T-helper 17 cell (primary cell): Measurements from ENCODE around the gene DCDC2C. TPM values are rescaled to one million over a fixed set of nuclear protein-coding genes. Genes with fewer than 3 reads are reported as not detected.
A peak's percentile ranks its signal among the peaks of the same experiment; 100 is the strongest.

Source experiments
- ATAC-seq: fragments of 150-1000 bp; cut with Tn5 transposase; 2 replicates; pipeline ENCODE4 v1.10.0; 2021; ENCODE audit warnings: mild to moderate bottlenecking, moderate library complexity
- DNase-seq, 3 donors: peaks; one replicate each; pipeline versions ENCODE4 v3.0.0 to v3.0.0-alpha.2; 2020 to 2021
- H3K9me3 ChIP-seq: one replicate; pipeline ENCODE4 v1.7.0; 2013; ENCODE audit warnings: low read length, mild to moderate bottlenecking; ENCODE audit not compliant: control insufficient read depth, poor library complexity, severe bottlenecking
- H3K27ac Mint-ChIP-seq: one replicate; pipeline ENCODE4 v1.8.0; 2022; ENCODE audit warnings: mild to moderate bottlenecking, moderate library complexity, mixed read lengths
- H3K27me3 Mint-ChIP-seq: one replicate; pipeline ENCODE4 v1.8.0; 2022; ENCODE audit warnings: mixed read lengths
- H3K36me3 Mint-ChIP-seq: one replicate; pipeline ENCODE4 v1.8.0; 2022; ENCODE audit warnings: low read depth, mixed read lengths
- H3K4me1 Mint-ChIP-seq: one replicate; pipeline ENCODE4 v1.8.0; 2022; ENCODE audit warnings: mild to moderate bottlenecking, mixed read lengths
- H3K4me3 Mint-ChIP-seq: one replicate; pipeline ENCODE4 v1.8.0; 2022; ENCODE audit warnings: mild to moderate bottlenecking, moderate library complexity, mixed read lengths
- total RNA-seq, 4 donors: library from RNA in 2 of 4; stranded (reverse) in 2 of 4; gene quantifications; one replicate each; pipeline ENCODE4 v1.2.3 and lab custom pipeline; 2022 to 2026

DCDC2C gene
- total RNA-seq, 2 donors from 2014 or later = not detected

DNA sequence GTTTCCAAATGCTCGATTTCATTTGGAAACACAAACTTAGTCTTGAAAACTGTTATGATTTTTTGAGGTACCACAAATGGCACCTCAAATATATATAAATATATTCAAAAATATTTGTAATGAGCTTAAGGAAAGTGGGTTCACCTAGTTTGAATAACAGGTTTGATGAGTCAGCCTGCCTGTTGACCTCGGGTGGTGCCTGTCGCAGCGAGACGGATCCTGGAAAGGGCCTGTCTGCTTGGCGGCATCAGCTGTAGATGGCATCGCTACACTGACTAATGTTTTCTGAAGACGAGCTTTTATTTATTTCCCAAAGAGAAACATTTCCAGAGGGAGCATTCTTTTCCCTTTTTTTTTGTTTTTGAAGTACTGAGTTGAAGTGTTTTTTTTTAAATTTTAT lies 38.5 kb upstream of the DCDC2C start:
- ATAC-seq = no peak
- Mint-ChIP-seq H3K4me3 (no peak overlapping the region), H3K27ac (no peak overlapping the region), H3K27me3 (peaks cover 8% of the 10 kb centered on the region), H3K36me3 (peaks cover 3% of the 10 kb centered on the region), H3K4me1 (peaks cover 6% of the 10 kb centered on the region)
- no peaks in the 10 kb centered on the region for H3K9me3 ChIP-seq
- DNase-seq = no peak

DNA sequence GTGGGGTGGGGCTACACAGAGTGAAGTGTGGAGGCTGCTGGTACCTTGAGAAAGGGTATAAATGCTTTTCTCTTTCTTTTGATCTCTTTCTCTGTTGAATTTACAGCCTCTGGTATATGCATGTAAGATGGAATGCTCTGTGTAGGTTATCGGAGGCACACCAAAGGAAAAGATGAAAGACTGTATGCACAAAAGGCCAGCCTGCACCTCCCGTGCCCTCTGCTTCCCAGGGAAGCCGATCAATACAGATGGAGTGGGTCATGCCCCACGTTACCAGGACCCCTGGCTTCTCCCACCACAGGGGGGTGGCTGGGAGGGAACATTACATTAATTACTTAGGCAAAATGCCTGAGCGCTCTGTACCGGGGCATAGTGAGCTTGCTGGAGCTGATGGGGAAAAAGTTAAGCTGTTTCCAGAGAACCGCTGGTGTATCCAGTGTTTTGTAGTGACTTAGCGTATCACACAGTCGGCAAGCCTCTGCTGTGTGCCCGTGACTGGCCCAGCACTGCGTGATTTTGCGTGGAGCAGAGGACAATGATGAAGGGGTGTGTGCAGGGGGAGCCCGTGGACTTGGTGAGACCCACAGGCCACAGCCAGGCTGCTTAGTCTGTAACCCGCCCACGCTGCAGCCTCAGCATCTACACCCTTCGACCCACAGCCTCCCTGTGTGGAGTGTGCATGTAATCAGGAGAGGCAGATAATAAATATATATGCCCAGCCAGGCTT lies 37.3 kb upstream of the DCDC2C start:
- Mint-ChIP-seq H3K4me1 (peaks cover 3% of the 10 kb centered on the region), H3K36me3 (peaks cover 3% of the 10 kb centered on the region), H3K27ac (no peak overlapping the region), H3K4me3 (no peak overlapping the region), H3K27me3 (peaks cover 17% of the 10 kb centered on the region)
- ATAC-seq = no peak
- H3K9me3 ChIP-seq = no peaks in the 10 kb centered on the region
- no peak for DNase-seq

DNA sequence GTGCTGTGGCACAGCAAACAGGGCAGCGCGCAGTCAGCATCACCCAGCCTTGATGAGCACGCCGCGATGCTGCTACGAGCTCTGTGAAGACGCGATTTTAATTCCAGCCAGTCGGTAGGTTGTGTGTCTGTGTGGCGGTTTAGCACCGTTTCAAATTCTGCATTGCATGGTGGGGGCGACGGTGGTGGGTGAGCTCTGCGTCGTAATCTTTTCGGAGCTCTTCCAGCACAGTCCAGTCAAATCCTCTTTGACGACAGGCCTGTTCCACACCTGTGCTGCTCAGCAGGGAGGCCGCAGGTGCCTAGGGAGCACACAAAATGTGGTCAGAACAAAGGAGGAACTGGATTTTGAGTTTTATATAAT lies 36.8 kb upstream of the DCDC2C start:
- no peaks in the 10 kb centered on the region for H3K9me3 ChIP-seq
- Mint-ChIP-seq H3K27me3 (peaks cover 19% of the 10 kb centered on the region), H3K4me1 (peaks cover 3% of the 10 kb centered on the region), H3K4me3 (no peak overlapping the region), H3K27ac (no peak overlapping the region), H3K36me3 (peaks cover 3% of the 10 kb centered on the region)
- ATAC-seq (no peak), DNase-seq (no peak)

DNA sequence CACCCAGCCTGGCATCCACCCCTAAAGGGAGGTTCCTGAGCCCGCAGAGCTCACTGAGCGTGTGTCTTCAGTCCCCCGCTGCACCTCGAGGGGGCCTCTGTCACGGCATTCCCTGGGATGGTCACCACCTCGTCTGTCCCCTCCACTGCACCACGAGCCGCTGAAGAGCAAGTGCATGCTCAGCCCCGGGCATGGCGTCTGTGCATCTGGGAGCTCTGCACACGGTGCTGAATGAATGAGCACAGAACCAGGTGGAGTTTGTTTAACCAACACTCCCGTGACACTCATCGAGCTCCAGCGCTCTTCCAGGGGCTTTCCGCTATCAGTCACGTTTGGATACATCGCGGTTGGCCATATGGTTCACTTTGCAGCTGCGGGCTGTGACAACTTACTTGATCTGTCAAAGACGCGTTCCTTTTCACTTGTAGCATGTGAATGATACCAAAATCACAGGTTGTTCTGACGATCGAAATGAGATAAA lies 36.2 kb upstream of the DCDC2C start:
- Mint-ChIP-seq H3K27ac (peak overlapping the region; percentile 6), H3K4me1 (peaks cover 3% of the 10 kb centered on the region), H3K27me3 (peaks cover 19% of the 10 kb centered on the region), H3K4me3 (no peak overlapping the region), H3K36me3 (peaks cover 3% of the 10 kb centered on the region)
- DNase-seq = no peak
- H3K9me3 ChIP-seq = no peaks in the 10 kb centered on the region
- no peak for ATAC-seq

DNA sequence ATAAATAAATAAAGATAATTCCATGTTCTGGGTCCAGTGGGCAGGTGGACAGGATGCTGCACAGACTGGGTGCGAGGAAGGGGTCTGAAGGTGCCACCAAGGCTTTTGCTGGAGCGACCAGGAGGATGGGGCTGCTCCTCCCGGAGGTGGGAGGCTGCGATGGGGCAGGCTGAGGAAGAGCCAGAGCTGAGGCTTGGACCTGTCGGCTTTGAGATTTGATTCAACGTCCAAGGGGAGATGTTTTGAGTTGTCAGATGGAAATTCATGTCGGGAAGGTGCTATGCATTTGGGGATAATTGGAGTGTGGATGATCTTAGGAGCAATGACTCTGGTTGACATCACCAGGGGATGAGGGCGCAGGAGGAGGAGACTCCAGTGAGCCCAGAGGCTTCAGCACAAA lies 33.7 kb upstream of the DCDC2C start:
- DNase-seq (no peak), ATAC-seq (no peak)
- Mint-ChIP-seq H3K36me3 (peaks cover 3% of the 10 kb centered on the region), H3K27me3 (peaks cover 30% of the 10 kb centered on the region), H3K4me1 (peaks cover 3% of the 10 kb centered on the region), H3K4me3 (no peak overlapping the region), H3K27ac (no peak overlapping the region)
- no peaks in the 10 kb centered on the region for H3K9me3 ChIP-seq

DNA sequence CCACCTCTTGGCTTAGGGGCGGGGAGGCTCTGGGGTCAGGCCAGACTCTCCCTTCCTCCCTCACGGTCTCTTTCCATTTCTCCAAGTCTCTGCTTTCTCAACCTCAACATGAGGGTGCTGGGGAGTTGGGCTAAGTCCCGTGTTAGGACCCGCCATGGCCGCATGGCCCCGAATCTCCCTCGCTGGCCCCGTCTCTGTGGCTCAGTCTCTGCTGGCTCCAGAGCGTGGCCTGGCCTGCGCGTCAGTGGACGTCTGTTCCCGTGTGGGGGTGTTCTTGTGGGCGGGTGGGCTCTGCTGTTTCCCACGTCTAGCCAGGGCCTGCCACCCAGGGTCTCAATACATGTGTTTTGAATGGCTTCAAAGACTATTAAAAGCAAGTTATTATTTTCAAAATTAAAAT lies 33.0 kb upstream of the DCDC2C start:
- Mint-ChIP-seq H3K4me3 (no peak overlapping the region), H3K36me3 (peaks cover 3% of the 10 kb centered on the region), H3K27me3 (peaks cover 35% of the 10 kb centered on the region), H3K27ac (no peak overlapping the region), H3K4me1 (peaks cover 3% of the 10 kb centered on the region)
- DNase-seq = no peak
- no peaks in the 10 kb centered on the region for H3K9me3 ChIP-seq
- no peak for ATAC-seq

DNA sequence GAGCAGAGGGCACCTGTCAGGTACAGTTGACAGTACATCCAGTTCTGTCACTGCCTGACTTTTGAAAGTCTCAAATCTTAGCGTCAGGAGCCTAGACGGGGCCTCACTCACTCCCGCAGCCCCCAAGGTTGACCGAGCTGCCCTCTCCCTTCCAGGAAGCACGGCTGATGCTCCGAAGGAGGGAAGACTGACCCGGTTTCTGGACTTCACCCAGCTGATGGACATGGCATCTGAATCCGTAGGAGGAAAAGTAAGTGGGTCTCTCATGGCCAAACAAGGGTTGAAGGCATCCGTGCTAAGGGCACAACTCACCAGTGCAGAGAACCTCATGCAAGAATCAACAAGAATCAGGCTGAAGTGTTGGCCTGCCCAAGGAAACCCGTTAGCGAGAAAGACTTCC lies 32.4 kb upstream of the DCDC2C start:
- Mint-ChIP-seq H3K36me3 (peaks cover 3% of the 10 kb centered on the region), H3K4me3 (no peak overlapping the region), H3K27ac (no peak overlapping the region), H3K4me1 (peaks cover 3% of the 10 kb centered on the region), H3K27me3 (peaks cover 35% of the 10 kb centered on the region)
- DNase-seq = no peak
- no peak for ATAC-seq
- H3K9me3 ChIP-seq = no peaks in the 10 kb centered on the region

DNA sequence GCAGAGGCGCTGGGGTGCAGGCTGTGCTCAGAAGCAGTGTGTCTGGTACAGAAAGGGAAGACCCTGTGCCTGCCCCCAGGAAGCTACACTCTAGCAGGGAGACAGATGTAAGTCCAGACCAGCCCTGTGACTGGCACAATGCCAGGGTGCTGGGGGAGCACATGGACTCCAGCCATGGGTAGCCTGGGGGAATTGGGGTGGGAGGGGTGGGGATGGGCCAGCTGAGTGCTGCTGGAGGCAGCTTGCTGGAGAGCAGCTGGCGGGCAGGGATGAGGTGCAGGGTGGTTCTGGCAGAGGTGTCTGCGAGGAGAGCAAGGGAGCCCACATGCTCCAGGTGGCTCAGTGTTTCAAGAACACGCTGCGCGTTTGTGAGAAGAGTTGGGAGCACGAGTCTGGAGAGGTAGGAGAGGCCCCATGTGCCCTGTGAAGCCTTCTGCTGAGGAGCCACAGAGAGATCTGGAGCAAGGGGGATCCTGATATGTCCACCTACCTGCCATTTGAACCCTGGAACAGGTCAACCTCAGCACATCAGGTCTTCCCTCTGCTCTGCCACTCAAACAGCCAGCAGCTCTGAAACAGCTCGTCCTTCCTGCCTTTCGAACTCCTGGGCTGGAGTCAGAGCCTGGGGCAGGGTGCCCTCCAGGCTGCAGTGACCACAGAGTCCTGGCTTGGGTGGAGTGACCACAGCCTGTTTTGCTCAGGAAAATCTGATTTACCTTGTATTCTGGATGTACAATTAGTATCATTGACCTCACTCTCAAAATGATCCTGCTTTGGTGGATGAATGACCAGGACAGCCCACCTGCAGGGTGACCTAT lies 30.3 kb upstream of the DCDC2C start:
- no peak for DNase-seq
- Mint-ChIP-seq H3K4me3 (no peak overlapping the region), H3K27ac (no peak overlapping the region), H3K27me3 (peaks cover 43% of the 10 kb centered on the region), H3K36me3 (peaks cover under 1% of the 10 kb centered on the region), H3K4me1 (peaks cover under 1% of the 10 kb centered on the region)
- ATAC-seq = no peak
- no peaks in the 10 kb centered on the region for H3K9me3 ChIP-seq

DNA sequence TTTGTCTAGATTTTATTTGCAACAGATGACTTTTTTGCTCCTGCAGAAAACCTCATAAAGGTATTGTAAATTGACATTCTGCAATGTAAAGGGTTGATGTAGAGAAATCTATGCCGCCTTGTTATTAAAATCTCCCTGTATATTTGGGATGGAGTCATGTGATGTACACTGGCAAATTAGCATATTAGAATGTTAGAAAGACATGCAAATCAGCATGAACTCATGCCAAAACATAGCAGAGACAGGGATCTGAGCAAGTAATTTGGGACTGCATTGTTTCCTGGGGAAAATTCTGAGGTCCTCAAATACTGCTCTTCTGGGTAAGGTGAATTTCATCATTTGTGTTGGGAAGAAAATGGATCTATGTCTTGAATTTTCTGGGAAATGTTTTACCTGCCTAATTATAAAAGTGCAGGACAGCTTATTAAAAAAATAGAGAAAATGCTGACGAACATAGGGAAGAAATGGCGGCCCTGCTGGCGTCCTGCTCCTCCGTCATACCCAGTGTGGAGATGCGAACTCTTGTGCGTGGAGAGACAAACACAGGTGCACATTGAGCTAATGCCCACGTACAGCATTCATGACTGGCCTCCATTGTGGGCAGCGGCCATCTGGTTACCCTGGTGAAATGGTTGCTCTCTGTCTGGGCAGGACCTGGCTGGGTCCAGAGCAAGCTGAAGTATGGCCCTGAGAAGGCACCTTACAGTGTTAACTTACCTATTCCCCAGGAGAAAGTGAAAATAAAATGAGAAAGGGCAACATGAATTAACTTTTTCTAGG lies 29.1 kb upstream of the DCDC2C start:
- H3K4me3 Mint-ChIP-seq = no peak overlapping the region
- no peaks in the 10 kb centered on the region for H3K4me1 Mint-ChIP-seq
- no peak for DNase-seq
- no peak overlapping the region for H3K27ac Mint-ChIP-seq
- H3K36me3 Mint-ChIP-seq = no peaks in the 10 kb centered on the region
- H3K27me3 Mint-ChIP-seq = peaks cover 42% of the 10 kb centered on the region
- H3K9me3 ChIP-seq = no peaks in the 10 kb centered on the region
- no peak for ATAC-seq

DNA sequence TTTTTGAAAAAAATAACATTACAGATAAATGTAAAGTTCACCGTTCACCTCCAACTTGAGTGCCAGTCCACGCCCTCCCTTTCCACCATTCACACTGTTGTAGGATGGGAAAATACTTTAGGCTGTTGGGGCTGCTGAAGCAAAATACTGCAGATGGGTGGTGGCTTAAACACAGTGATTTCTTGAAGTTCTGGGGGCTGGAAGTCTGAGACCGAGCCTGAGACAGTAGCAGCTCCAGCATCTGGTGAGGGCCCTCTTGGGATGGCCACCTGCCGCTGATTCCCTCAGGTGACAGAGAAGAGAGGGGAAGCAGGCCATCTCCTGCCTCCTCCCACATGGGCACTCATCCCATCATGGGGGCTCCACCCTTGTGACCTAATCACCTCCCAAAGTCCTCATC lies 27.7 kb upstream of the DCDC2C start:
- no peaks in the 10 kb centered on the region for H3K36me3 Mint-ChIP-seq

DNA sequence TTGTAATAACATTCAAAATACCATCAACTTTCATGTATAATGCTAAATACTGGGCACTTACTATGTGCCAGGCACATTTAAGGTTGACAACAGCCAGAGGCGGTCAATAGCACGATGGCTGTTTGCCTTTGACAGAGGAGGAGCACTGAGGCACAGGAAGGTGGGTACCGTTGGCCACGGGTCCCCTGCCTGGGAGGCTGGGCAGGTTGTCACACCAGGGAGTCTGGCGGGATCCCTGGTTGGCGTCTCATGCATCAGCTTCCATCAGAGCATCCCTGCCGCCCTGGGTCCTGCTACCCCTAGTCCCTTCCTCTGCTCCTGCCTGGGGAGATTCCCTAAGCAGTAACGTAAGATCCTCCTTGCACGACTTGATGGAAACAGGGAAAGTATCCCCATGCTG lies 25.9 kb upstream of the DCDC2C start:
- ATAC-seq = no peak
- Mint-ChIP-seq H3K4me3 (no peak overlapping the region), H3K36me3 (no peaks in the 10 kb centered on the region), H3K4me1 (no peaks in the 10 kb centered on the region), H3K27ac (no peak overlapping the region), H3K27me3 (peaks cover 31% of the 10 kb centered on the region)
- DNase-seq = no peak
- H3K9me3 ChIP-seq = no peaks in the 10 kb centered on the region

More for the DNA sequence above, 27.7 kb upstream of the DCDC2C start:
- no peak for DNase-seq
- Mint-ChIP-seq H3K4me3 (no peak overlapping the region), H3K4me1 (no peaks in the 10 kb centered on the region), H3K27ac (no peak overlapping the region), H3K27me3 (peaks cover 36% of the 10 kb centered on the region)
- no peaks in the 10 kb centered on the region for H3K9me3 ChIP-seq
- ATAC-seq = no peak

DNA sequence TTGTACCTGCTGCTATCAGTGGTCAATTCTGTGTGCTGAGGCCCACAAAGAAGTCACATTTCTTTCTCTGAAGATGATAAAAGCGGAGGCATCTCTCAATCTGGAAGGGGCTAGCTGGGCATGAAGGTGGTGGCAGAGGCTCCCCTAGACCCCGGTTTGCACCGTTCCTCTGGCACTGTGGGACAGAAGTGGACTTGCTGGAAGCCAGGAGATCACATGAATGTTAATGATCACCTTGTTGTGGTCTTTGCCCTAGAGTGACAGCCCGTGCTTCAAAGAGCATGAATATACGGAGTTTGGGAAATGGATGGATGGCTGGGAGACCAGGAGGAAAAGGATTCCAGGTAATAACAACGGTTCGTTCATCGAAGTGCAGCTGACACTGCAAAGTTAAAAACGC lies 25.2 kb upstream of the DCDC2C start:
- DNase-seq (no peak), ATAC-seq (no peak)
- H3K27me3 Mint-ChIP-seq = peaks cover 31% of the 10 kb centered on the region
- no peaks in the 10 kb centered on the region for H3K9me3 ChIP-seq
- H3K4me3 Mint-ChIP-seq = no peak overlapping the region
- H3K27ac Mint-ChIP-seq = no peak overlapping the region
- no peaks in the 10 kb centered on the region for H3K4me1 Mint-ChIP-seq
- H3K36me3 Mint-ChIP-seq = no peaks in the 10 kb centered on the region

DNA sequence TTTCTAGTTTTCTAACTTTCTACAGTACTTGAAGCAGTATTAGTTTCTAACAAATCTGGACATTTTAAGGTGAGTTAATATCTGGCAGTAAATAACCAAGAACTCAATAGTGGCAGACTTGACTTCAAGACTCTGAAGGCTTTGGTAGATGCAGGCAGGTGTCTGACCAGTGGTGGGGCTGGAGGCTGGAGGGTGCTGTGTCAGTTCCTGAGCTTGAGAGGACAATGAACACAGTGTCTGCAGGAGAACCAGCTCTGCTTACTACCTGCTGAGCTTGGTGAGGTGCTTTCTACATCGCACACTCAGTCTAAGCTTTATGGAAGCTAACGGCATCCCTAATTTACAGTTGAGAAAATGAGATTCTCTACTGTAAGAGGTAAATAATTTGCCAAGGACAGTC lies 24.2 kb upstream of the DCDC2C start:
- Mint-ChIP-seq H3K27me3 (peaks cover 25% of the 10 kb centered on the region), H3K36me3 (no peaks in the 10 kb centered on the region), H3K27ac (no peak overlapping the region), H3K4me1 (no peaks in the 10 kb centered on the region), H3K4me3 (no peak overlapping the region)
- DNase-seq (no peak), ATAC-seq (no peak)
- no peaks in the 10 kb centered on the region for H3K9me3 ChIP-seq
